ENCODE measurements around the gene CNTROB. TPM values are rescaled to one million over a fixed set of nuclear protein-coding genes. Genes with fewer than 3 reads are reported as not detected.
"Not testable (repeated sequence)": the region's sequence is repeated elsewhere in the genome, so short reads cannot be mapped to it uniquely, and the experiment has no call there.

CNTROB gene
- total and polyA plus RNA-seq, 4 donors, result 14.4 to 59.5 (median 35.5) TPM

GRCh38 chr17:7940034-7940433, 8.0 kb downstream of the CNTROB start:
- no peak overlapping the region for H3K27ac ChIP-seq (ENCODE audit: low read depth, low read length)
- 100% methylated on average over 4 of the region's 4 CpGs for WGBS (ENCODE audit: insufficient coverage)
- H3K36me3 ChIP-seq (ENCODE audit: control insufficient read depth, insufficient read depth, low read length), result peaks cover 73% of the 10 kb centered on the region
- DNase-seq (ENCODE audit: low read depth in 4 of 6, low spot score in 6 of 6), result no peak
- no peaks in the 10 kb centered on the region for H3K4me1 ChIP-seq (ENCODE audit: control insufficient read depth, insufficient read depth, low read length)
- H3K9me3 ChIP-seq (ENCODE audit: control insufficient read depth, insufficient read depth, low read length), result no peaks in the 10 kb centered on the region
- no peaks in the 10 kb centered on the region for H3K27me3 ChIP-seq (ENCODE audit: control insufficient read depth, insufficient read depth, low read length)
- no peak overlapping the region for H3K4me3 ChIP-seq (ENCODE audit: low read depth, low read length)

GRCh38 chr17:7940743-7941142, 8.7 kb downstream of the CNTROB start:
- Histone ChIP-seq H3K27ac (ENCODE audit: low read depth, low read length) (no peak overlapping the region), H3K36me3 (ENCODE audit: control insufficient read depth, insufficient read depth, low read length) (peaks cover 79% of the 10 kb centered on the region), H3K4me3 (ENCODE audit: low read depth, low read length) (no peak overlapping the region), H3K9me3 (ENCODE audit: control insufficient read depth, insufficient read depth, low read length) (no peaks in the 10 kb centered on the region), H3K27me3 (ENCODE audit: control insufficient read depth, insufficient read depth, low read length) (no peaks in the 10 kb centered on the region), H3K4me1 (ENCODE audit: control insufficient read depth, insufficient read depth, low read length) (no peaks in the 10 kb centered on the region)
- DNase-seq (ENCODE audit: low read depth in 4 of 6, low spot score in 6 of 6), result no peak
- 100% methylated on average over 4 of the region's 6 CpGs for WGBS (ENCODE audit: insufficient coverage)

GRCh38 chr17:7943291-7943690, 11.3 kb downstream of the CNTROB start:
- WGBS (ENCODE audit: insufficient coverage), result 81% methylated on average over 13 of the region's 13 CpGs
- H3K27ac ChIP-seq (ENCODE audit: low read depth, low read length), result no peak overlapping the region
- H3K4me3 ChIP-seq (ENCODE audit: low read depth, low read length), result no peak overlapping the region
- no peaks in the 10 kb centered on the region for H3K4me1 ChIP-seq (ENCODE audit: control insufficient read depth, insufficient read depth, low read length)
- H3K27me3 ChIP-seq (ENCODE audit: control insufficient read depth, insufficient read depth, low read length), result no peaks in the 10 kb centered on the region
- peaks cover 88% of the 10 kb centered on the region for H3K36me3 ChIP-seq (ENCODE audit: control insufficient read depth, insufficient read depth, low read length)
- no peak for DNase-seq (ENCODE audit: low read depth in 4 of 6, low spot score in 6 of 6)
- no peaks in the 10 kb centered on the region for H3K9me3 ChIP-seq (ENCODE audit: control insufficient read depth, insufficient read depth, low read length)

- H3K36me3 ChIP-seq (ENCODE audit: control insufficient read depth, insufficient read depth, low read length), result peaks cover 93% of the 10 kb centered on the region
- H3K27me3 ChIP-seq (ENCODE audit: control insufficient read depth, insufficient read depth, low read length), result no peaks in the 10 kb centered on the region
- H3K9me3 ChIP-seq (ENCODE audit: control insufficient read depth, insufficient read depth, low read length), result no peaks in the 10 kb centered on the region
- DNase-seq (ENCODE audit: low read depth in 4 of 6, low spot score in 6 of 6), result no peak
- no peaks in the 10 kb centered on the region for H3K4me1 ChIP-seq (ENCODE audit: control insufficient read depth, insufficient read depth, low read length)
- WGBS (ENCODE audit: insufficient coverage), result 99% methylated on average over 5 of the region's 9 CpGs
- no peak overlapping the region for H3K27ac ChIP-seq (ENCODE audit: low read depth, low read length)
- no peak overlapping the region for H3K4me3 ChIP-seq (ENCODE audit: low read depth, low read length)
These were observed 12.3 kb downstream of the CNTROB start for GRCh38 chr17:7944326-7944725.

- Histone ChIP-seq H3K27me3 (ENCODE audit: control insufficient read depth, insufficient read depth, low read length) (no peaks in the 10 kb centered on the region), H3K4me3 (ENCODE audit: low read depth, low read length) (no peak overlapping the region), H3K9me3 (ENCODE audit: control insufficient read depth, insufficient read depth, low read length) (no peaks in the 10 kb centered on the region), H3K36me3 (ENCODE audit: control insufficient read depth, insufficient read depth, low read length) (peaks cover 85% of the 10 kb centered on the region), H3K27ac (ENCODE audit: low read depth, low read length) (no peak overlapping the region), H3K4me1 (ENCODE audit: control insufficient read depth, insufficient read depth, low read length) (no peaks in the 10 kb centered on the region)
- no peak for DNase-seq (ENCODE audit: low read depth in 4 of 6, low spot score in 6 of 6)
- 100% methylated on average over 6 of the region's 7 CpGs for WGBS (ENCODE audit: insufficient coverage)
These were observed 13.6 kb downstream of the CNTROB start for GRCh38 chr17:7945651-7946050.

- no peaks in the 10 kb centered on the region for H3K4me1 ChIP-seq (ENCODE audit: control insufficient read depth, insufficient read depth, low read length)
- H3K4me3 ChIP-seq (ENCODE audit: low read depth, low read length), result no peak overlapping the region
- no peaks in the 10 kb centered on the region for H3K9me3 ChIP-seq (ENCODE audit: control insufficient read depth, insufficient read depth, low read length)
- H3K36me3 ChIP-seq (ENCODE audit: control insufficient read depth, insufficient read depth, low read length), result peaks cover 77% of the 10 kb centered on the region
- no peaks in the 10 kb centered on the region for H3K27me3 ChIP-seq (ENCODE audit: control insufficient read depth, insufficient read depth, low read length)
- no peak for DNase-seq (ENCODE audit: low read depth in 4 of 6, low spot score in 6 of 6)
- H3K27ac ChIP-seq (ENCODE audit: low read depth, low read length), result no peak overlapping the region
- WGBS (ENCODE audit: insufficient coverage), result no CpG with 5 or more reads among the region's 5 CpGs
These were observed 14.4 kb downstream of the CNTROB start for GRCh38 chr17:7946441-7946840.

- 92% methylated on average over 4 of the region's 5 CpGs for WGBS (ENCODE audit: insufficient coverage)
- H3K27me3 ChIP-seq (ENCODE audit: control insufficient read depth, insufficient read depth, low read length), result no peaks in the 10 kb centered on the region
- no peak overlapping the region for H3K4me3 ChIP-seq (ENCODE audit: low read depth, low read length)
- H3K36me3 ChIP-seq (ENCODE audit: control insufficient read depth, insufficient read depth, low read length), result peaks cover 65% of the 10 kb centered on the region
- no peak overlapping the region for H3K27ac ChIP-seq (ENCODE audit: low read depth, low read length)
- no peaks in the 10 kb centered on the region for H3K4me1 ChIP-seq (ENCODE audit: control insufficient read depth, insufficient read depth, low read length)
- no peaks in the 10 kb centered on the region for H3K9me3 ChIP-seq (ENCODE audit: control insufficient read depth, insufficient read depth, low read length)
- no peak for DNase-seq (ENCODE audit: low read depth in 4 of 6, low spot score in 6 of 6)
These were observed 15.6 kb downstream of the CNTROB start for GRCh38 chr17:7947651-7948050.

- DNase-seq (ENCODE audit: low read depth in 4 of 6, low spot score in 6 of 6), result no peak
- Histone ChIP-seq H3K9me3 (ENCODE audit: control insufficient read depth, insufficient read depth, low read length) (no peaks in the 10 kb centered on the region), H3K27me3 (ENCODE audit: control insufficient read depth, insufficient read depth, low read length) (no peaks in the 10 kb centered on the region), H3K4me3 (ENCODE audit: low read depth, low read length) (no peak overlapping the region), H3K4me1 (ENCODE audit: control insufficient read depth, insufficient read depth, low read length) (no peaks in the 10 kb centered on the region), H3K27ac (ENCODE audit: low read depth, low read length) (no peak overlapping the region), H3K36me3 (ENCODE audit: control insufficient read depth, insufficient read depth, low read length) (peaks cover 37% of the 10 kb centered on the region)
- WGBS (ENCODE audit: insufficient coverage), result no CpG with 5 or more reads among the region's 3 CpGs
These were observed 18.6 kb downstream of the CNTROB start for GRCh38 chr17:7950578-7950977.

- H3K27ac ChIP-seq (ENCODE audit: low read depth, low read length), result no peak overlapping the region
- WGBS (ENCODE audit: insufficient coverage), result 90% methylated on average over 2 of the region's 5 CpGs
- DNase-seq (ENCODE audit: low read depth in 4 of 6, low spot score in 6 of 6), result no peak
- H3K9me3 ChIP-seq (ENCODE audit: control insufficient read depth, insufficient read depth, low read length), result no peaks in the 10 kb centered on the region
- no peaks in the 10 kb centered on the region for H3K4me1 ChIP-seq (ENCODE audit: control insufficient read depth, insufficient read depth, low read length)
- no peak overlapping the region for H3K4me3 ChIP-seq (ENCODE audit: low read depth, low read length)
- no peaks in the 10 kb centered on the region for H3K27me3 ChIP-seq (ENCODE audit: control insufficient read depth, insufficient read depth, low read length)
- peaks cover 31% of the 10 kb centered on the region for H3K36me3 ChIP-seq (ENCODE audit: control insufficient read depth, insufficient read depth, low read length)
These were observed 19.3 kb downstream of the CNTROB start for GRCh38 chr17:7951143-7951792.

- not testable (repeated sequence) for H3K9me3 ChIP-seq (ENCODE audit: control insufficient read depth, insufficient read depth, low read length); H3K4me1 ChIP-seq (ENCODE audit: control insufficient read depth, insufficient read depth, low read length); H3K27ac ChIP-seq (ENCODE audit: low read depth, low read length); H3K4me3 ChIP-seq (ENCODE audit: low read depth, low read length); H3K27me3 ChIP-seq (ENCODE audit: control insufficient read depth, insufficient read depth, low read length); DNase-seq (ENCODE audit: low read depth in 4 of 6, low spot score in 6 of 6)
- 81% methylated on average over 13 of the region's 13 CpGs for WGBS (ENCODE audit: insufficient coverage)
- peaks cover 12% of the 10 kb centered on the region for H3K36me3 ChIP-seq (ENCODE audit: control insufficient read depth, insufficient read depth, low read length)
These were observed 21.3 kb downstream of the CNTROB start for GRCh38 chr17:7953266-7953665.

Measured in spinal cord (tissue), 10 donors.